DMS79 treated with DMSO at 0.1 percent for 48 hours (cell line): ENCODE results near the gene SULT1E1.
"Not testable (repeated sequence)": the region's sequence is repeated elsewhere in the genome, so short reads cannot be mapped to it uniquely, and the experiment has no call there.

Source experiments
- DNase-seq: peaks from one replicate; lab custom pipeline; 2025; lab: John Stamatoyannopoulos, UW

Gene SULT1E1

DNA sequence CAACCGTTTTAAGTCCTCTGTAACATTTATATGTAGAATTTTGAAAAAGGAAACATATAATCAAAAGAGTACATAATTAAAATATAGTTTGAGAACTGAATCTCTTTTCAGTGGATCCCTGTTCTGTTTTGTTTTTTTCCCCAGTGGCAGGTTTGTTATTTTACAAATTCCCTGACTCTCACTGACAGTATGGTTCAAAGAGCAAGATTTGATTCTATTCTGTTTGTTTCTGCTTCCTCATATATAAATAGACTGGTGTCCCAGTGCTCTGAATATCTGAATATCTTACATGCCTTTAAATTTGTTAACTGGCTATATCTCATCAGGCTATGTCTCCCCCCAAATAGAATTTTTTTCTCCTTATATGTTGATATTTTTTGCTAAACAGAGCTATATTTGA lies 16.6 kb downstream of the SULT1E1 start:
- no peak for DNase-seq

DNA sequence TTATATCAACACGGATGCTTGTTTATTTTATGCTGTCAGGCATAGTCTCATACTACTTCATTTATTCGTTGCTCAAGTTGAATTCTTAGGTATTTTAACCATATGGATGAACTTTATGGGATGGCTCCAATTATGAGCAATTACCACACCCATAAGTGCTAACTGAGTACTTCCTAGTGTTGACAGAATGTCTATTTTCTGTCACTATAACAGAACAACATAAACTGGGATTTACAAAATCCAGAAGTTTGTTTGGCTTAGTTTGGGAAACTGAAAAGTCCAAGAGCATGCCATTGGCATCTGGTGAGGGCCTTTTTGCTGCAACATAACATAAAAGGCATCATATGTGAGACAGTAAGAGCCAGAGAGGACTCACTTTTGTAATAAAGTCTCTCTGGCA lies 21.0 kb downstream of the SULT1E1 start:
- DNase-seq: no peak

DNA sequence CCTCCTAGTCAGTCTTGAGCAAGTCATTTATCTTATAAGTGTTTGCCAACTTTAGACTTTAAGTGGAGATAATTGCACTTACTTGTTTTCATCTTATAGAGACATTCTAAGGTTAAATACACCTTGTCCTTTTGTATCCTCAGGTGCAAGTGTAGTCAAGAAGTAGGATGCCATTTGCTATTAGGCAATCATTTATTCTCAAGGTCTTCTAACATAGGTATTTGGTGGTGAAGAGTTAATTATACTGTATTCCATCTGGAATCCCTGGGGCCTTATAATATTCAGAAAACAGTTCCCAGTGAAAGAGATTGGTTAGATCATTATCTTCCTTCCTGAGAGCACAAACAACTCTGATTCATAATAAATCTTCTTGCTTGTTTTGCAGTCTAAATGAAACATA lies 23.7 kb downstream of the SULT1E1 start:
- no peak for DNase-seq

- DNase-seq: no peak
Measured at GRCh38 chr4:69835766-69836165, 24.2 kb downstream of the SULT1E1 start.

GRCh38 chr4:69833251-69833650 lies 26.7 kb downstream of the SULT1E1 start:
- no peak for DNase-seq

DNA sequence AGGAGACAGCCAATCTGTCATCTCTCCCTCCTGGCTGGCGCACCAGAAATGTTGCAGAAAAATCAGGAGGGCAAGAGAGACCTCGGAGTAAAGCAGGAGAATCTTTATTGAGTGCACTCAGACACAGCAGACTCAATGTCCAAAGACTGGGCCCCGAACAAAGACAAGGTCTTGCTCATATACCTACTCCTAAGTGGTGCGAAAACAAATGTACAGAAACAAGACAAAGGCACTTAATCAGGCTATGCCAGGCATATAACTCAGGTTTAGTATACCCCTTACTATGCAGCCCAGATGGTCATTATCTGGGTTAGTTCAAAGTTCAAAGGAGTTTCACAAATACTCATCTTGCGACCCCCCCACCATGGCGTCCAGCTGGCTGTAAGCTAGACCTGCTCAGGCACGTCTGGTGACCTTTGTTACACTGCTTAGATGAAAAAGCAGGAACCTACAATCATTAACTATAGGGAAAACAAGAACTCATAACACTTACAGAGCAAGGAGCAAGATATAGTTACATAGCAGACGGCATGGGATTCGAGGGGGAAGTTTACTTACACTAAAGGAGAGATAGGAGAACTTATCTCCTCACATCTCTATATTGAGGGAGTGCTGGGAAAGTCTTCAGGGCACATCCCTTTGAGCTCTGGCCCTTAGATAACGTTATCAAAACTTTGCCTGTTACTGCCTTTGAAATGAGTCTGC lies 27.5 kb downstream of the SULT1E1 start:
- DNase-seq: no peak

DNA sequence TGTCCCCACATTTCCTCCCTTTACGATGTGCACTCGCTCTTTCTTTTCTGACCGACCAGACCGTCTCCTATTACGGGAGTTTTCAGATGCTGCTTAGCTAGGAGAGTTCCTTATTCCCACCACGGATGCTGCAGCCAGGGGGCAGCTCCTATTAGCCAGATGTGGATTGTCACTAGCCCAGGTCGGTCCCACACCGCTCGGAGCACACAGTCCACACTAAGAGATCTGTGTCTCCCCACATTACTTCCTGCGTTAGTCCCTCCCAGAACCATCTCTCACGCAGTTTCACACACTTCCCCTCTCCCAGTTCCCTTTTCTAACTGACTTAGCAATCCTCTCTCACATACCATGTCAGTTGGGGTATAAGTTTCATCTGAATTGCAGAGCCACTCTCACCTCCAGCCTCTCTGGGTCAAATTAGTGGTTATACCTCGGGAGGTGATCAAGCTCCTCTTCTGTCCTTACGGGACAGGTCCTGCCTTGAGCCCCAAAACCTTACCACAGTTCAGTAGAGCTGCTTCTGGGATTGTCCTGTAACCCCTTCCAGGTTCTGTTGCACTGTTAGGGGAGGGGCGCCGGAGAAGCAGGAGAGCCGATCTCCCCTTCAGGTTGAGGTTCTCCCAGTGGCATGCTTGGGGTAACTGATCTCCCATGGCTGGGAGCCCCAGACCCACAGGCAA lies 28.2 kb downstream of the SULT1E1 start:
- DNase-seq: no peak

GRCh38 chr4:69831270-69831627 lies 28.7 kb downstream of the SULT1E1 start:
- DNase-seq: no peak

DNA sequence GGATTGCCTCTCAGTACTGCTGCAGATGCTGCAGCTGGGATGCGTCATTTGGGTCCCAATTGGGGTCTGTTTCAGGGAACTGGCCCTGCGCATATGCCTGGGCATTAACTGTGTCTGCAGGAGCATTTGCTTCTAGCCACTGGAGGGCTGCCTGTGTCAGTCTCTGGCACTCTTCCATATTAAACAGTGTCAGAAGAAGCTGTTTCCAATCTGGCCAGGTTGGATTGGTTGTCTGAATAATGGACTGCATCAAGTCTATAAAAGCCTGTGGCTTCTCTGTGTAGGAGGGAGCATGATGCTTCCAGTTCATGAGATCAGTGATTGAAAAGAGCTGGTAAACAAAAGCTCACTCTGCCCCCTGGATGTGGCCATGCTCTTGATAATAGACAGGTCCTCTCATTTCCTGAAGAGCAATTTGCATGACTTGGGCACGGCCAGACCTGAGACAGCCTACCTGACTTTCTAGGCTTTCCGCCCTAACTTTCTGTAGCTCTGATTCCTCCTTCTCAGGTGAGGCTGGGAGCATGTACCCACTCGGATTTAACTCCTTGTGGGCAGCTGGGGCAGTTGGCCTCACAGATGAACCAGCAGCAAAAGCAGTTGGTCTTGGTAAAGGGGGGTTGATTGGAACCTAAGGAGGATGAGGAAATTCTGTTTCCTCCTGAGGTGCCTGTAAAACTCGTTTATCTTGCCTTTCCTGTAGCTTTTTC lies 29.2 kb downstream of the SULT1E1 start:
- DNase-seq: no peak

GRCh38 chr4:69830192-69830559 lies 29.8 kb downstream of the SULT1E1 start:
- DNase-seq: no peak

DNA sequence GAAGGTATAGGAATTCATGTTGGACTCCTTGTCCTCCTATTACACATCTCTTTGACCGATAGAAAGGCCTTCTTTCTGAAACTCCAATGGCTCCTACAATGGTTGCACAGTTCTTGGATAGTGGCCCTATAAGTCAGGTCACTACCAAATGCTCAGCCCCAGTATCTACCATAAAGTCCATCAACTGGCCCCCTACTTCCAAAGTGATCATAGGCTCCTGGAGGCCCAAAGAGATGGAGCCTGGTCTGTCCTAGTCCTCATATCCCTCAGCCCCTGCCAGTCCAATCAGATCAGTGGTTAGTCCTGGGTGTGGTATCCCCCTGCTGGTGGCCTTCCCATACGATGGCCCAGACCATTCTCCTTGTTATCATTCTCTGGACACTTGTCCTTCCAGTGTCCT lies 30.3 kb downstream of the SULT1E1 start:
- DNase-seq: no peak

DNA sequence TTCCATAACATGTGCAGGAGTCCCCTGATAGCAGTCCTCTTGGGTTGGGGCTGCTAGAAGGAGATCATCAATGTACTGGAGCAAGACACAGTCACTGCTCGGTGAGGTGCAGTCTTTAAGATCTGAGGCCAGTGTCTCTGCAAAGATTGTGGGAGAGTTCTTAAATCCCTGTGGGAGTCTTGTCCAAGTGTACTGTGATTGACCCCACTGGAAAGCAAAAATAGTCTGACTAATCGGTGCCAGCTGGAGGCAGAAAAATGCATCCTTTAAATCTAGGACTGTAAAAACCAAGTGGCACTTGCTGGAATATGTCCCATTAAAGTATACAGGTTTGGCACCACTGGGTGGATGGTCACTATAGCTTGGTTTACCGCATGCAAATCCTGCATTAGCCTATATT lies 31.1 kb downstream of the SULT1E1 start:
- no peak for DNase-seq

- DNase-seq: not testable (repeated sequence)
Measured at GRCh38 chr4:69825056-69825455, 34.9 kb downstream of the SULT1E1 start.

- peak; percentile 1 for DNase-seq
Measured at GRCh38 chr4:69823481-69824186, 36.3 kb downstream of the SULT1E1 start.

- no peak for DNase-seq
Measured at GRCh38 chr4:69823048-69823447, 36.9 kb downstream of the SULT1E1 start.

DNA sequence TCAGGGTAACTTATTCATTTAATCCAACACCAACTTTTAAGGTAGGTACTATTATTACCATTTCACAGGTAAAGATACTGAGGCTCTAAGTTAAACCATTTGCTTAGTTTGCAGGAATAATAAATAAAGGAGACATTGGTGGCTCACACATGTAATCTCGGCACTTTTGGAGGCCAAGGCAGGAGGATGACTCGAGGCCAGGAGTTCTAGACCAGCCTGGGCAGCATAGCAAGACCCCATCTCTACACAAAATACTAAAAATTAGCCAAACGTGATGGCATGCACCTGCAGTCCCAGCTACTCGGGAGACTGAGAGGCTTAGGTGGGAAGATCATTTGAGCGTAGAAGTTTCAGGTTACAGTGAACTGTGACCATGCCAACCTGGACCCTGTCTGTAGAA lies 37.7 kb downstream of the SULT1E1 start:
- DNase-seq: no peak

- no peak for DNase-seq
Measured at GRCh38 chr4:69818060-69818639, 41.8 kb downstream of the SULT1E1 start.

DNA sequence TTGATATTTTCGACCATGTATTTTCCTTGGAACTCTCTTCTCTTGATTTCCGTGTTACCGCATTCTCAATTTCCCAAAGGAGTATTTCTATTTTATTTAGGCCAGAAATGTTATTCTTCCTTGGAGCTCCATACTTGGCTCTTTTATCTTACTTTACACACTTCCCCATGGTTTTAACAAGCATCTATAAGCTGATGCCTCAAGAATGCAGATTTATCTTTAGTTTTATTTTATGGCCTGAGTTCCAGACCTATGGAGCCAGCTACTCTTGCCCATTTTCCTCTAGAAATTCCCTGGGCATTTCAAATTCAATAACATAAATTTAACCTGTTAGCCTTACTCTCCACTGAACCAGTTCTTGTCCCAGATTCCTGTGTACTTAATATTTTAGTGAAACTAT lies 43.7 kb downstream of the SULT1E1 start:
- no peak for DNase-seq

GRCh38 chr4:69813628-69814027 lies 46.3 kb downstream of the SULT1E1 start:
- DNase-seq: no peak

DNA sequence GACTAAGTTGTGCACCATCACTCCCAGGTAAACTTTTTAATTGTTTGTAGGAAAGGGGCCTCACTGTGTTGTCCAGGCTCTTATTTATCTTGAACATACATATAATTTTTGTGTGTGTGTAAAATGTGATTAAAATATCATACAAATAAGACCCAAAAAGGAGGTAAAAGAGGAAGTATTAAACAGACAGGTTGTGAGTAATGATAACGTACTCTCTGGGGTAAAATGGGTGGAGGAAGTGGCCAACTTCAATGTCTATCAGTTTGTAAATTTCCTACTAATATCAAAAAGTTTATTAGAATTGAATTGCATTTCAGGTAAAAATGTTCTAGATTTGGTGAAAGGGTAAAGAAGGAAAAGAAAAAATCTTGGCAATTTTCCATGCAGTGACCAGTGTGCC lies 48.8 kb downstream of the SULT1E1 start:
- no peak for DNase-seq

GRCh38 chr4:69800599-69800998 lies 59.3 kb downstream of the SULT1E1 start:
- DNase-seq: no peak

- no peak for DNase-seq
Measured at GRCh38 chr4:69799337-69799736, 60.6 kb downstream of the SULT1E1 start.
